GM23338 (cell line): ENCODE results near the gene CBFA2T2.

Source experiments
- CREB1 ChIP-seq: fragments of 250-450 bp; sonication (Bioruptor Pico); IDR thresholded peaks from 2 replicates; pipeline ENCODE4 v1.5.0; 2020; ENCODE audit warnings: low read depth, mild to moderate bottlenecking, moderate library complexity
- CTCF ChIP-seq, 2 experiments: fragments of 200-600 bp in 1 of 2; sonication (generic) in 1 of 2; conservative IDR thresholded peaks; 2 replicates each; pipeline versions ENCODE4 v1.5.1 to v1.6.1; 2016 to 2017; ENCODE audit warnings: antibody characterized with exemption in 2 of 2, low read depth in 2 of 2, mild to moderate bottlenecking in 2 of 2, moderate library complexity in 1 of 2
- ETS1 ChIP-seq: IDR thresholded peaks from 2 replicates; pipeline ENCODE4 v1.6.1; 2016; ENCODE audit warnings: antibody characterized with exemption
- EZH2 ChIP-seq: fragments of 200-600 bp; sonication (generic); IDR thresholded peaks from one replicate; pipeline ENCODE4 v1.8.0; 2017; ENCODE audit warnings: antibody characterized with exemption, mild to moderate bottlenecking, low read depth; ENCODE audit not compliant: unreplicated experiment
- EZH2phosphoT487 ChIP-seq: fragments of 200-600 bp; sonication (generic); IDR thresholded peaks from one replicate; pipeline ENCODE4 v1.8.1; 2018; ENCODE audit warnings: antibody characterized with exemption; ENCODE audit not compliant: unreplicated experiment
- JUNB ChIP-seq: IDR thresholded peaks from one replicate; pipeline ENCODE4 v1.6.1; 2016; ENCODE audit warnings: antibody characterized with exemption; ENCODE audit not compliant: unreplicated experiment
- NANOG ChIP-seq: IDR thresholded peaks from 2 replicates; pipeline ENCODE4 v1.6.1; 2016; ENCODE audit warnings: antibody characterized with exemption, borderline replicate concordance
- POLR2AphosphoS5 ChIP-seq: IDR thresholded peaks from 2 replicates; pipeline ENCODE4 v1.6.1; 2016; ENCODE audit warnings: antibody characterized with exemption, low read depth
- REST ChIP-seq: IDR thresholded peaks from one replicate; pipeline ENCODE4 v1.6.1; 2018; ENCODE audit warnings: antibody characterized with exemption; ENCODE audit not compliant: unreplicated experiment
- ZNF114 ChIP-seq: fragments of 250-450 bp; sonication (Bioruptor Pico); IDR thresholded peaks from 2 replicates; pipeline ENCODE4 v1.5.0; 2020; ENCODE audit warnings: mild to moderate bottlenecking, moderate library complexity
- ZNF331 ChIP-seq: fragments of 250-450 bp; sonication (Bioruptor Pico); IDR thresholded peaks from 2 replicates; pipeline ENCODE4 v1.5.0; 2020; ENCODE audit warnings: low read depth, mild to moderate bottlenecking, moderate library complexity

- TF ChIP-seq CTCF (conservative IDR thresholded peaks at IDR 0.05; ENCODE audit: low read depth in 2 of 2) (no peak), POLR2AphosphoS5 (no peak), JUNB (no peak), NANOG (no peak), EZH2 (no peak), REST (no peak), EZH2phosphoT487 (no peak), CREB1 (CRISPR knock-in tag) (no peak), ETS1 (no peak), ZNF114 (CRISPR knock-in tag) (no peak), ZNF331 (no peak)
Observed at GRCh38 chr20:33589059-33589458, 99.2 kb downstream of the CBFA2T2 start.
